Smooth muscle cell (in vitro differentiated cells): Measurements from ENCODE around the gene MAP1LC3A. TPM values are rescaled to one million over a fixed set of nuclear protein-coding genes. Genes with fewer than 3 reads are reported as not detected.

Experiments used
- DNase-seq: peaks from one replicate; lab custom pipeline; 2025; ENCODE audit not compliant: unreplicated experiment; lab: John Stamatoyannopoulos, UW
- H2AFZ ChIP-seq: fragments of 200-600 bp; sonication (generic); 2 replicates; pipeline ENCODE4 v1.6.0; 2016; ENCODE audit warnings: antibody characterized with exemption, low read depth, mild to moderate bottlenecking
- H3F3A ChIP-seq: fragments of 200-600 bp; sonication (generic); 2 replicates; pipeline ENCODE4 v1.6.0; 2017; ENCODE audit warnings: antibody characterized with exemption, low read depth
- H3K27ac ChIP-seq: fragments of 200-600 bp; sonication (generic); 2 replicates; pipeline ENCODE4 v1.5.1; 2016; ENCODE audit warnings: low read depth, mild to moderate bottlenecking
- H3K27me3 ChIP-seq: fragments of 200-600 bp; sonication (generic); 2 replicates; pipeline ENCODE4 v1.6.1; 2016; ENCODE audit warnings: low read depth, mild to moderate bottlenecking
- H3K36me3 ChIP-seq: fragments of 200-600 bp; sonication (generic); 2 replicates; pipeline ENCODE4 v1.5.1; 2016; ENCODE audit warnings: low read depth
- H3K4me1 ChIP-seq: fragments of 200-600 bp; sonication (generic); 2 replicates; pipeline ENCODE4 v1.5.1; 2016; ENCODE audit warnings: low read depth
- H3K4me2 ChIP-seq: fragments of 200-600 bp; sonication (generic); 2 replicates; pipeline ENCODE4 v1.6.0; 2016; ENCODE audit warnings: mild to moderate bottlenecking
- H3K4me3 ChIP-seq: fragments of 200-600 bp; sonication (generic); 2 replicates; pipeline ENCODE4 v1.5.1; 2016; ENCODE audit warnings: mild to moderate bottlenecking
- H3K79me2 ChIP-seq: fragments of 200-600 bp; sonication (generic); 2 replicates; pipeline ENCODE4 v1.6.0; 2016; ENCODE audit warnings: low read depth, mild to moderate bottlenecking
- H3K9ac ChIP-seq: fragments of 200-600 bp; sonication (generic); 2 replicates; pipeline ENCODE4 v1.6.0; 2016; ENCODE audit warnings: low read depth
- H3K9me3 ChIP-seq: fragments of 200-600 bp; sonication (generic); replicated peaks from 2 replicates; pipeline ENCODE4 v1.5.1; 2016; ENCODE audit warnings: low read depth
- H4K20me1 ChIP-seq: fragments of 200-600 bp; sonication (generic); 2 replicates; pipeline ENCODE4 v1.6.0; 2016; ENCODE audit warnings: low read depth
- CTCF ChIP-seq: fragments of 200-600 bp; sonication (generic); IDR thresholded peaks from 2 replicates; pipeline ENCODE4 v1.5.1; 2017; ENCODE audit warnings: borderline replicate concordance, mild to moderate bottlenecking, antibody characterized with exemption; ENCODE audit not compliant: insufficient read depth, poor library complexity, severe bottlenecking
- WGBS: methylation state at CpG from one replicate; pipeline ENCODE4 v1.1.7; 2016; ENCODE audit warnings: low lambda C conversion rate; 5-methylcytosine and 5-hydroxymethylcytosine counted together
- polyA plus RNA-seq: library from polyadenylated mRNA; unstranded; fragments of >200 nt; fragmentation: Nextera tagmentation; extraction: Ambion mirVana; gene quantifications from 2 replicates; pipeline ENCODE4 v1.2.1, GENCODE V29; 2016
- total RNA-seq: library from RNA; depleted of rRNA; stranded (reverse); fragments of >200 nt; gene quantifications from 2 replicates; pipeline ENCODE4 v1.2.3, GENCODE V29; 2014

Gene MAP1LC3A
- total and polyA plus RNA-seq, 2 experiments from 2014 or later, result 32.4 to 84.0 TPM

GRCh38 chr20:34525709-34526416, 32.7 kb upstream of the MAP1LC3A start:
- DNase-seq, result no peak
- Histone ChIP-seq H4K20me1 (peaks cover 96% of the 10 kb centered on the region), H3K9ac (peak overlapping the region; percentile 14), H3K4me1 (no peaks in the 10 kb centered on the region), H3F3A (peaks cover 9% of the 10 kb centered on the region), H3K27ac (peak overlapping the region; percentile 71), H2AFZ (no peak overlapping the region), H3K4me2 (peak overlapping the region; percentile 48), H3K79me2 (peaks cover 55% of the 10 kb centered on the region), H3K36me3 (no peaks in the 10 kb centered on the region), H3K27me3 (no peaks in the 10 kb centered on the region), H3K9me3 (no peaks in the 10 kb centered on the region), H3K4me3 (no peak overlapping the region)
- no peak for TF ChIP-seq CTCF
- 38% methylated on average over 14 of the region's 14 CpGs for WGBS

- Histone ChIP-seq H2AFZ (no peak overlapping the region), H3K79me2 (peaks cover 53% of the 10 kb centered on the region), H3K9ac (no peak overlapping the region), H3K36me3 (no peaks in the 10 kb centered on the region), H3F3A (peaks cover 9% of the 10 kb centered on the region), H3K27ac (peak overlapping the region; percentile 71), H3K4me2 (peak overlapping the region; percentile 35), H3K9me3 (no peaks in the 10 kb centered on the region), H4K20me1 (peaks cover 96% of the 10 kb centered on the region), H3K4me1 (no peaks in the 10 kb centered on the region), H3K27me3 (no peaks in the 10 kb centered on the region), H3K4me3 (no peak overlapping the region)
- DNase-seq, result no peak
- TF ChIP-seq CTCF, result no peak
- 77% methylated on average over 5 of the region's 5 CpGs for WGBS
These were observed 32.1 kb upstream of the MAP1LC3A start for GRCh38 chr20:34526466-34526865.

GRCh38 chr20:34527016-34527415, 31.5 kb upstream of the MAP1LC3A start:
- no peak for DNase-seq
- Histone ChIP-seq H3K36me3 (no peaks in the 10 kb centered on the region), H3K4me3 (no peak overlapping the region), H3K27me3 (no peaks in the 10 kb centered on the region), H3K79me2 (peaks cover 49% of the 10 kb centered on the region), H3K27ac (peak overlapping the region; percentile 71), H3K9me3 (no peaks in the 10 kb centered on the region), H3K4me2 (no peak overlapping the region), H4K20me1 (peaks cover 96% of the 10 kb centered on the region), H3F3A (peaks cover 9% of the 10 kb centered on the region), H3K9ac (no peak overlapping the region), H2AFZ (no peak overlapping the region), H3K4me1 (no peaks in the 10 kb centered on the region)
- TF ChIP-seq CTCF, result no peak
- WGBS, result 95% methylated on average over 10 of the region's 10 CpGs

GRCh38 chr20:34528921-34529297, 29.6 kb upstream of the MAP1LC3A start:
- no peaks in the 10 kb centered on the region for H3K36me3 ChIP-seq
- H3F3A ChIP-seq, result peaks cover 9% of the 10 kb centered on the region
- H4K20me1 ChIP-seq, result peaks cover 96% of the 10 kb centered on the region
- 89% methylated on average over 5 of the region's 5 CpGs for WGBS
- no peaks in the 10 kb centered on the region for H3K27me3 ChIP-seq
- H3K4me3 ChIP-seq, result no peak overlapping the region
- no peaks in the 10 kb centered on the region for H3K4me1 ChIP-seq
- DNase-seq, result no peak
- H3K9me3 ChIP-seq, result no peaks in the 10 kb centered on the region
- peaks cover 36% of the 10 kb centered on the region for H3K79me2 ChIP-seq
- no peak overlapping the region for H2AFZ ChIP-seq
- H3K9ac ChIP-seq, result no peak overlapping the region
- no peak for TF ChIP-seq CTCF
- H3K27ac ChIP-seq, result no peak overlapping the region
- H3K4me2 ChIP-seq, result no peak overlapping the region
